MCF 10A (cell line): ENCODE results near the gene HTT. TPM values are rescaled to one million over a fixed set of nuclear protein-coding genes. Genes with fewer than 3 reads are reported as not detected.

Experiments used
- BruUV-seq: library from RNA; stranded (reverse); fragments of 400-500 nt; replicated peaks from 2 replicates; lab custom pipeline; 2021; lab: Mats Ljungman, UMichigan
- CTCF ChIA-PET: fragments of 300-600 bp; sonication (Branson Sonifier 250); formaldehyde crosslinking; extraction: SDS; loops from one replicate; lab custom pipeline; 2021; ENCODE audit warnings: antibody characterized with exemption, inconsistent platforms; lab: Yijun Ruan, JAX
- POLR2A ChIA-PET: fragments of 300-600, 350-650 bp; sonication (Branson Sonifier 250); formaldehyde crosslinking; extraction: SDS; loops from one replicate; lab custom pipeline; 2020; ENCODE audit warnings: antibody characterized with exemption, inconsistent platforms; lab: Yijun Ruan, JAX
- DNase-seq: peaks from one replicate; pipeline ENCODE4 v3.0.0-alpha.2; 2018; ENCODE audit not compliant: unreplicated experiment
- H3K27ac Mint-ChIP-seq: one replicate; pipeline ENCODE4 v1.8.0; 2022; ENCODE audit warnings: mild to moderate bottlenecking, low read depth, mixed read lengths; ENCODE audit not compliant: unreplicated experiment
- H3K27me3 Mint-ChIP-seq: one replicate; pipeline ENCODE4 v1.8.0; 2022; ENCODE audit warnings: mixed read lengths; ENCODE audit not compliant: insufficient read depth, unreplicated experiment
- H3K36me3 Mint-ChIP-seq: one replicate; pipeline ENCODE4 v1.8.0; 2022; ENCODE audit warnings: mild to moderate bottlenecking, moderate library complexity, mixed read lengths; ENCODE audit not compliant: insufficient read depth, unreplicated experiment
- H3K4me1 Mint-ChIP-seq: one replicate; pipeline ENCODE4 v1.8.0; 2022; ENCODE audit warnings: mixed read lengths; ENCODE audit not compliant: insufficient read depth, unreplicated experiment
- H3K4me3 Mint-ChIP-seq: one replicate; pipeline ENCODE4 v1.8.0; 2022; ENCODE audit warnings: mild to moderate bottlenecking, moderate library complexity, mixed read lengths; ENCODE audit not compliant: unreplicated experiment
- H3K9me3 Mint-ChIP-seq: one replicate; pipeline ENCODE4 v1.8.0; 2022; ENCODE audit warnings: mixed read lengths; ENCODE audit not compliant: unreplicated experiment
- CTCF ChIP-seq: fragments of 200-600 bp; IDR thresholded peaks from one replicate; pipeline ENCODE4 v1.8.0; 2022; ENCODE audit warnings: antibody characterized with exemption, mild to moderate bottlenecking; ENCODE audit not compliant: unreplicated experiment
- intact Hi-C: fragments of 100-400 bp; cut with micrococcal nuclease; formaldehyde crosslinking; loops from 2 replicates; pipeline ENCODE4 v1.14.1; 2022
- total RNA-seq: library from RNA; stranded (reverse); gene quantifications from 2 replicates; pipeline ENCODE4 v1.2.3, GENCODE V29; 2022

Gene HTT
- total RNA-seq, 1 experiment from 2014 or later, result 47.4 TPM

- Mint-ChIP-seq H3K9me3 (no peaks in the 10 kb centered on the region), H3K4me1 (no peaks in the 10 kb centered on the region), H3K36me3 (peaks cover 29% of the 10 kb centered on the region), H3K4me3 (no peak overlapping the region), H3K27ac (no peak overlapping the region), H3K27me3 (no peaks in the 10 kb centered on the region)
- no peak for TF ChIP-seq CTCF
- no TSS peak for BruUV-seq
- POLR2A ChIA-PET, result no interaction called here
- CTCF ChIA-PET, result interaction anchor here (1.1 kb wide), 1 partner anchor 239 kb away, joined by 5 read pairs; no protein-coding TSS in a partner anchor
- intact Hi-C loops, result no loop called here
- no peak for DNase-seq
These were observed 166.5 kb downstream of the HTT start for GRCh38 chr4:3240936-3241522.

GRCh38 chr4:3241898-3242524 lies 167.5 kb downstream of the HTT start:
- Mint-ChIP-seq H3K4me3 (no peak overlapping the region), H3K27ac (no peak overlapping the region), H3K27me3 (no peaks in the 10 kb centered on the region), H3K36me3 (peaks cover 27% of the 10 kb centered on the region), H3K9me3 (no peaks in the 10 kb centered on the region), H3K4me1 (no peaks in the 10 kb centered on the region)
- no TSS peak for BruUV-seq
- ChIA-PET POLR2A (no interaction called here), CTCF (interaction anchor here (1.1 kb wide), 1 partner anchor 238 kb away, joined by 5 read pairs; no protein-coding TSS in a partner anchor)
- DNase-seq, result no peak
- intact Hi-C loops, result no loop called here
- TF ChIP-seq CTCF, result no peak

GRCh38 chr4:3243136-3243780 lies 168.8 kb downstream of the HTT start:
- no TSS peak for BruUV-seq
- H3K27me3 Mint-ChIP-seq, result no peaks in the 10 kb centered on the region
- H3K4me1 Mint-ChIP-seq, result no peaks in the 10 kb centered on the region
- no peak overlapping the region for H3K27ac Mint-ChIP-seq
- no peak overlapping the region for H3K4me3 Mint-ChIP-seq
- H3K9me3 Mint-ChIP-seq, result no peaks in the 10 kb centered on the region
- TF ChIP-seq CTCF, result no peak
- intact Hi-C loops, result no loop called here
- ChIA-PET POLR2A (no interaction called here), CTCF (interaction anchor here (1.0 to 1.8 kb wide), 2 partner anchors 237 to 238 kb away, joined by 4 read pairs; no protein-coding TSS in a partner anchor)
- DNase-seq, result no peak
- peaks cover 27% of the 10 kb centered on the region for H3K36me3 Mint-ChIP-seq

GRCh38 chr4:3244002-3244401 lies 169.5 kb downstream of the HTT start:
- no TSS peak for BruUV-seq
- Mint-ChIP-seq H3K27ac (no peak overlapping the region), H3K9me3 (no peaks in the 10 kb centered on the region), H3K4me3 (no peak overlapping the region), H3K4me1 (no peaks in the 10 kb centered on the region), H3K36me3 (peaks cover 21% of the 10 kb centered on the region), H3K27me3 (no peaks in the 10 kb centered on the region)
- intact Hi-C loops, result no loop called here
- TF ChIP-seq CTCF, result no peak
- no peak for DNase-seq
- ChIA-PET CTCF (interaction anchor here (1.0 to 1.8 kb wide), 2 partner anchors 236 to 237 kb away, joined by 4 read pairs; no protein-coding TSS in a partner anchor), POLR2A (no interaction called here)
